Hepatocyte (in vitro differentiated cells): ENCODE results near the gene PALLD. TPM values are rescaled to one million over a fixed set of nuclear protein-coding genes. Genes with fewer than 3 reads are reported as not detected.

Experiments
- DNase-seq: peaks from one replicate; pipeline ENCODE4 v3.0.0-alpha.2; 2016; ENCODE audit warnings: low spot score
- H2AFZ ChIP-seq: fragments of 200-600 bp; sonication (generic); 2 replicates; pipeline ENCODE4 v1.6.0; 2016; ENCODE audit warnings: antibody characterized with exemption, mild to moderate bottlenecking
- H3K27ac ChIP-seq: fragments of 200-600 bp; sonication (generic); 2 replicates; pipeline ENCODE4 v1.5.1; 2016; ENCODE audit warnings: mild to moderate bottlenecking
- H3K27me3 ChIP-seq: fragments of 200-600 bp; sonication (generic); 2 replicates; pipeline ENCODE4 v1.6.1; 2016
- H3K36me3 ChIP-seq: fragments of 200-600 bp; sonication (generic); replicated peaks from 2 replicates; pipeline ENCODE4 v1.5.1; 2016; ENCODE audit warnings: low read depth; ENCODE audit not compliant: insufficient read depth
- H3K4me1 ChIP-seq: fragments of 200-600 bp; sonication (generic); 2 replicates; pipeline ENCODE4 v1.5.1; 2016; ENCODE audit warnings: mild to moderate bottlenecking, moderate library complexity; ENCODE audit not compliant: insufficient read depth
- H3K4me2 ChIP-seq: fragments of 200-600 bp; sonication (generic); 2 replicates; pipeline ENCODE4 v1.6.0; 2016
- H3K4me3 ChIP-seq: fragments of 200-600 bp; sonication (generic); 2 replicates; pipeline ENCODE4 v1.5.1; 2016; ENCODE audit warnings: mild to moderate bottlenecking
- H3K79me2 ChIP-seq: fragments of 200-600 bp; sonication (generic); 2 replicates; pipeline ENCODE4 v1.6.0; 2017; ENCODE audit warnings: mild to moderate bottlenecking
- H3K9me2 ChIP-seq: fragments of 200-600 bp; sonication (generic); replicated peaks from 2 replicates; pipeline ENCODE4 v1.6.0; 2017; ENCODE audit warnings: mild to moderate bottlenecking; ENCODE audit not compliant: insufficient read depth
- H3K9me3 ChIP-seq: fragments of 200-600 bp; sonication (generic); 2 replicates; pipeline ENCODE4 v1.5.1; 2016; ENCODE audit warnings: low read depth, mild to moderate bottlenecking
- H4K20me1 ChIP-seq: fragments of 200-600 bp; sonication (generic); 2 replicates; pipeline ENCODE4 v1.6.0; 2016; ENCODE audit warnings: mild to moderate bottlenecking; ENCODE audit not compliant: insufficient read depth, poor library complexity, severe bottlenecking
- EZH2 ChIP-seq: fragments of 200-600 bp; sonication (generic); IDR thresholded peaks from 2 replicates; pipeline ENCODE4 v1.6.1; 2016; ENCODE audit warnings: antibody characterized with exemption, mild to moderate bottlenecking, borderline replicate concordance
- EZH2phosphoT487 ChIP-seq: fragments of 200-600 bp; sonication (generic); IDR thresholded peaks from one replicate; pipeline ENCODE4 v1.6.1; 2018; ENCODE audit warnings: antibody characterized with exemption, mild to moderate bottlenecking, low read depth, moderate library complexity; ENCODE audit not compliant: unreplicated experiment, severe bottlenecking
- WGBS: methylation state at CpG from one replicate; pipeline ENCODE4 v1.1.6; 2016; ENCODE audit warnings: low lambda C conversion rate; ENCODE audit errors: missing lambda C conversion rate; 5-methylcytosine and 5-hydroxymethylcytosine counted together
- polyA plus RNA-seq: library from polyadenylated mRNA; unstranded; fragments of >200 nt; fragmentation: Nextera tagmentation; extraction: Ambion mirVana; gene quantifications from 2 replicates; pipeline ENCODE4 v1.2.1, GENCODE V29; 2016
- total RNA-seq: library from RNA; depleted of rRNA; stranded (reverse); fragments of >200 nt; gene quantifications from 2 replicates; pipeline ENCODE4 v1.2.3, GENCODE V29; 2014
- TF ChIP-seq, protein P1 (sequence below): fragments of 200-600 bp; sonication (generic); IDR thresholded peaks from 2 replicates; pipeline ENCODE4 v1.5.1; 2016; ENCODE audit warnings: antibody characterized with exemption, mild to moderate bottlenecking; ENCODE audit not compliant: poor library complexity

PALLD gene
- total and polyA plus RNA-seq, 2 experiments from 2014 or later: 82.7 to 85.2 TPM

- Histone ChIP-seq H3K4me3 (no peak overlapping the region), H3K27ac (no peak overlapping the region), H2AFZ (no peak overlapping the region), H3K9me2 (no peaks in the 10 kb centered on the region), H3K4me1 (peaks cover 6% of the 10 kb centered on the region), H3K4me2 (no peak overlapping the region), H4K20me1 (no peaks in the 10 kb centered on the region), H3K36me3 (no peaks in the 10 kb centered on the region), H3K27me3 (no peaks in the 10 kb centered on the region), H3K9me3 (no peaks in the 10 kb centered on the region), H3K79me2 (no peaks in the 10 kb centered on the region)
- TF ChIP-seq, protein P1, sequence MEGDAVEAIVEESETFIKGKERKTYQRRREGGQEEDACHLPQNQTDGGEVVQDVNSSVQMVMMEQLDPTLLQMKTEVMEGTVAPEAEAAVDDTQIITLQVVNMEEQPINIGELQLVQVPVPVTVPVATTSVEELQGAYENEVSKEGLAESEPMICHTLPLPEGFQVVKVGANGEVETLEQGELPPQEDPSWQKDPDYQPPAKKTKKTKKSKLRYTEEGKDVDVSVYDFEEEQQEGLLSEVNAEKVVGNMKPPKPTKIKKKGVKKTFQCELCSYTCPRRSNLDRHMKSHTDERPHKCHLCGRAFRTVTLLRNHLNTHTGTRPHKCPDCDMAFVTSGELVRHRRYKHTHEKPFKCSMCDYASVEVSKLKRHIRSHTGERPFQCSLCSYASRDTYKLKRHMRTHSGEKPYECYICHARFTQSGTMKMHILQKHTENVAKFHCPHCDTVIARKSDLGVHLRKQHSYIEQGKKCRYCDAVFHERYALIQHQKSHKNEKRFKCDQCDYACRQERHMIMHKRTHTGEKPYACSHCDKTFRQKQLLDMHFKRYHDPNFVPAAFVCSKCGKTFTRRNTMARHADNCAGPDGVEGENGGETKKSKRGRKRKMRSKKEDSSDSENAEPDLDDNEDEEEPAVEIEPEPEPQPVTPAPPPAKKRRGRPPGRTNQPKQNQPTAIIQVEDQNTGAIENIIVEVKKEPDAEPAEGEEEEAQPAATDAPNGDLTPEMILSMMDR: no peak
- TF ChIP-seq EZH2 (no peak), EZH2phosphoT487 (no peak)
- no peak for DNase-seq
- WGBS: 77% methylated on average over 8 of the region's 8 CpGs
Observed at GRCh38 chr4:168553714-168554370, 57.0 kb downstream of the PALLD start.

DNA sequence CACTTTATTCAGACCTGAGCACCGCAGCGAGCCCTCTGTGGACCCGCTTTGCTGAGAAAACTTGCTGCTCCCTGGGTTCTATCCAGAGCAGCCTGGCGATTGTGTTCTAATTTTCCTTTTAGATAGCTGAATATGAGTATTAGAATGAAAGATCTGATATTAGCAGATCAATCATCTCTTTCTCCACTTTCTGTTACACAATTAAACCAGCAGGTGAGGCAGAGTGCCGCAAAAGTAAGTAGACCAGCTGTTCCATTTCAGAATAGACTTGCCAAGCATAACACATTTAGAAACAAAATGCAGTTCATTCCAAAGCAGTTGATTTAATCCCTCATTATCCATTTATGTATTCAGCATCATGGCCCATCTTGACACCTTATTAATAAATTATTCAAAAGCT, 58.6 kb downstream of the PALLD start:
- Histone ChIP-seq H3K9me3 (no peaks in the 10 kb centered on the region), H3K4me3 (no peak overlapping the region), H3K36me3 (no peaks in the 10 kb centered on the region), H3K27ac (no peak overlapping the region), H3K27me3 (no peaks in the 10 kb centered on the region), H2AFZ (no peak overlapping the region), H3K4me2 (no peak overlapping the region), H3K4me1 (peaks cover 22% of the 10 kb centered on the region), H4K20me1 (no peaks in the 10 kb centered on the region), H3K9me2 (no peaks in the 10 kb centered on the region), H3K79me2 (no peaks in the 10 kb centered on the region)
- TF ChIP-seq, protein P1: no peak
- TF ChIP-seq EZH2 (no peak), EZH2phosphoT487 (no peak)
- no peak for DNase-seq
- 97% methylated on average over 5 of the region's 5 CpGs for WGBS

DNA sequence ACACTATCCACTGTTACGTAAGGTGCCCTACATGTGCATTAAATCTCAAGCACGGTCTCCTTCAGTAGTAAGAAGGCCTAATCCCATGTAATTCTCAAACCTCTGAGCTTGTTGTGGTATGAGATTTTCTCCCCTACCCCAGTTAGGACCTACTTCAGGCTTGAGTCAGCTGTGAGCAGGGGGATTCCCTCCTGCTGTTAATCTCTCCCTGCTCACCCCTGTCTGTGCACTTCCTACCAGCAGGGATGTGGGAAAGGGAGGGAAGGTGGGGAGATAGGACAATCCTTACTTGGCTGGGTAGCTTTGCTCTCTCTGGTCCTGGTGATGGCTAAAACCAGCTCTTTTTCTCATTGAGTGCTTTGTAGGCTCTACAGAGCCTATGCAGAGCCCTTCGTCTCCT, 60.8 kb downstream of the PALLD start:
- H2AFZ ChIP-seq: no peak overlapping the region
- no peak overlapping the region for H3K27ac ChIP-seq
- H3K9me3 ChIP-seq: no peaks in the 10 kb centered on the region
- no peak for TF ChIP-seq EZH2phosphoT487
- TF ChIP-seq EZH2: no peak
- TF ChIP-seq, protein P1: no peak
- WGBS: 95% methylated on average over 3 of the region's 3 CpGs
- H4K20me1 ChIP-seq: no peaks in the 10 kb centered on the region
- no peaks in the 10 kb centered on the region for H3K27me3 ChIP-seq
- no peak for DNase-seq
- no peak overlapping the region for H3K4me3 ChIP-seq
- peaks cover 44% of the 10 kb centered on the region for H3K4me1 ChIP-seq
- no peaks in the 10 kb centered on the region for H3K9me2 ChIP-seq
- no peaks in the 10 kb centered on the region for H3K79me2 ChIP-seq
- no peaks in the 10 kb centered on the region for H3K36me3 ChIP-seq
- no peak overlapping the region for H3K4me2 ChIP-seq

- Histone ChIP-seq H3K27me3 (no peaks in the 10 kb centered on the region), H2AFZ (no peak overlapping the region), H3K4me3 (no peak overlapping the region), H3K9me3 (no peaks in the 10 kb centered on the region), H4K20me1 (no peaks in the 10 kb centered on the region), H3K9me2 (no peaks in the 10 kb centered on the region), H3K27ac (peak overlapping the region; percentile 65), H3K4me2 (peak overlapping the region; percentile 16), H3K79me2 (no peaks in the 10 kb centered on the region), H3K36me3 (no peaks in the 10 kb centered on the region), H3K4me1 (peaks cover 48% of the 10 kb centered on the region)
- 53% methylated on average over 1 of the region's 1 CpG for WGBS
- TF ChIP-seq EZH2 (no peak), EZH2phosphoT487 (no peak)
- TF ChIP-seq, protein P1: no peak
- DNase-seq: no peak
Observed at GRCh38 chr4:168558599-168558998, 61.7 kb downstream of the PALLD start.
